T-helper 1 cell (primary cell): ENCODE data around the gene DBF4B.
"Not testable (repeated sequence)": the region's sequence is repeated elsewhere in the genome, so short reads cannot be mapped to it uniquely, and the experiment has no call there.

Source experiments
- DNase-seq, 5 donors: peaks; one replicate each; pipeline ENCODE4 v3.0.0-alpha.2; 2012 to 2020
- total RNA-seq, 4 donors: gene quantifications; one replicate each; lab custom pipeline; 2026; lab: John Stamatoyannopoulos, UW

Gene DBF4B, protein sequence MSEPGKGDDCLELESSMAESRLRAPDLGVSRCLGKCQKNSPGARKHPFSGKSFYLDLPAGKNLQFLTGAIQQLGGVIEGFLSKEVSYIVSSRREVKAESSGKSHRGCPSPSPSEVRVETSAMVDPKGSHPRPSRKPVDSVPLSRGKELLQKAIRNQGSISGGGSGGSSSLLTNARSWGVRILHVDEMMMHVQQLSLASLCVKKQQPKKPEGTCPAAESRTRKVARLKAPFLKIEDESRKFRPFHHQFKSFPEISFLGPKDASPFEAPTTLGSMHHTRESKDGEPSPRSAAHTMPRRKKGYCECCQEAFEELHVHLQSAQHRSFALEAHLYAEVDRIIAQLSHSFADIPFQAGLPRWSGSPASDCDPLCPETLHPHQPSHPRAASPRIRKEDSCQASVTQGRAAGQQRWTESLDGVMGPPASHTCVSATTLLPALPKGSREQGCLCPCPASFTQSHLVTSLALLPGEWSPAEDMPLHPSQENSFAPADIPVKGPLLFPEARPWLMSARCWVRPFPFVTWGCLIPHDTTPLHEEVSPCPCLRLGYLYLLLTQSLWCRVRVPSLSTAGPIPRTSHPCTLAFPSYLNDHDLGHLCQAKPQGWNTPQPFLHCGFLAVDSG
- 0.59 to 3.9 (median 2.5) reads per million in 4 donors for total RNA-seq

DNA sequence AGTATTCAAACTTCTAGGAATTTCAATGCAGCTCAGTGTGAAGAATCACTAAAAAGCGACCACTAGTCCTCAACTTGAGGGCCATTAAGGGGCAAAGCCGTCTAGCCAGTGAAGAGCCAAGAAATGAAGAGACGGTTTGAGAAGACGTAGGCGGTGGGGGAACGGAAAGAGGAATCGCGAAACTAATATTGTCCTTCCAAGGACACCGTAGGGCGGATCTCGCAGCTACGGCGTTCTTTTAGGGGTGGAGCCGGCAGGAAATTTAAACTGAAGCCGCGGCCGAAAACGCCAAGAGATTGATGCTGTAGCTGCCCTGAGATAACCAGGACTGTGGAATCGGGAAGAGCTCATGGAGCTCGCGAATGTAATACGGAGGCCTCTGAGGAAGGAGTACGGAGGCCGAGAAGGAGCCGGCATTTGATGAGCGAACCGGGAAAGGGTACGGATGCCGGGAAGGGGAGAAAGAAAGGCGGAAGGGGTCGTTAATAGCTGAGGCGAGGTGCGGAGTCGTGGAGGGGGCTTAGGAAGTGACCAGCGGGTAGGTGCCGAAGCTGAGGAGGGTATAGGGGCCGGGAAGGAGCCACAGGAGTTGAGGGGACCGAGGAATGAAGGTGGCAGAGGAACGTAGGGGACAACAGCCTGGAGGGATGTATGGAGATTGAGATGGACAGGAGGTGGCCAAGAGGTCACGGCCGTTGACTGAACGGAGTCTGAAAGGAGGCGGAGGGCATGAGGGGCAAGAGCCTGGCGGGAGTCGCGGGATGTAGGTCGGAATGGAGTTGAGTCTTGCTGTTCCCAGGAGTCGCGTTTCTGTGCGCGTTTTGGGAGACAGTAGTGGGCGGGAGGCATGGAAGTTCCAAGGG, at the start of gene DBF4B:
Gene DBF4B (plus strand): TSS at position 265 of the 863 bp plus-strand sequence. CDS start 156 bp downstream, at position 421.
- DNase-seq, result peak; percentile 58 to 90 (median 78)

- DNase-seq, result no peak
Observed at GRCh38 chr17:44661835-44662234, 46.6 kb upstream of the DBF4B start.

DNA sequence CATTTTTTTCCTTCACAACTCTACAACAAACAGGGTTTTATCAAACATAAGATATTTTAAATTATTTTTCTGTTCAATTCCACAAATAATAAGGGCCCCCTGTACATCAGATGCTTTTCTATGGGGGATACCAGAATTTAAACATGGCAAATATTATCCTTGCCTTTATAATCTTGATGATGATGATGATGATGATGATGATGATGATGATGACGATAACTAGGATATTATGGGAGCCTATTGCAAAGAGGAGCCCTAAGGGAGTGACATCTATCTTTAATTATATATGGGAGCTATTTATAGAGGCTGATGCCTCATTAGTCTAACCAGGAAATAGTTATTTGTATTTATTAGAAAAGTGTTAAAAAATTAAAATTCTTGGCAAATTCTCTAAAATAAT, 45.4 kb upstream of the DBF4B start:
- no peak for DNase-seq

DNA sequence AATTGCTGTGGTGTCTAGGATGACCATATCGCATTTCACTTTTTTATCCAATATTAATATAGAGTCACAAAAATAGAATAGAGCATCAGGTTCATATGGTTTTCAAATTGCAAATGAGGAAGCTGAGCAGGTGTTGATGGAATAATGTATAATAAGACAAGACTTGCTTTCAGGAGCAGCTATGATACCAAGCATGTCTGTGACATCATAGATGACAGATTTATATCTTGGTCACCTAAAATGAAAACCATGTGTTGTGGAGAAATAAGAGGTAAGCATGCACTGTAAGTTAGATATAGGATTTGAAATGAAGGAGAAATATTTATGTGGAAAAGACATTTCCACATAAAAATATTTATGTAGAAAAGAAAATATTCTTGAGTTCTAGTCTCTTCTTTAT, 43.6 kb upstream of the DBF4B start:
- DNase-seq, result no peak

DNA sequence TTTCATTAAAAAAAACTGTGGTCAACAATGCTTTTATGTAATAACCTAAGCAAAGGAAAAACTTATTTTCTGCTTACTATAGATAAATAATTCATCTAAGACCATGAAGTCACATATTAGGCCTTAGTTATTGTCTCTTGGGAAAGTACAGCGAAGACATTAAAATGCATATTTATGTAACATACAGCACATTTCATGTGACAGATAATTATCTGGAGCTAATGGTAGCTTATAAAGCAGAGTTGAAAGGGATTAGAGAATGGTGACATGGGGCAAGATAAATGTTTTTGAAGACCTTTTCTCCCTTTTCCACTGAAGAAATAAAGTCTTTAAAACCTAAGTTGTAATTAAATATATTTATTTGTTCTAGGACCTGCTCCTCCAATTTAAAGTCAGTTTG, 42.5 kb upstream of the DBF4B start:
- no peak for DNase-seq

DNA sequence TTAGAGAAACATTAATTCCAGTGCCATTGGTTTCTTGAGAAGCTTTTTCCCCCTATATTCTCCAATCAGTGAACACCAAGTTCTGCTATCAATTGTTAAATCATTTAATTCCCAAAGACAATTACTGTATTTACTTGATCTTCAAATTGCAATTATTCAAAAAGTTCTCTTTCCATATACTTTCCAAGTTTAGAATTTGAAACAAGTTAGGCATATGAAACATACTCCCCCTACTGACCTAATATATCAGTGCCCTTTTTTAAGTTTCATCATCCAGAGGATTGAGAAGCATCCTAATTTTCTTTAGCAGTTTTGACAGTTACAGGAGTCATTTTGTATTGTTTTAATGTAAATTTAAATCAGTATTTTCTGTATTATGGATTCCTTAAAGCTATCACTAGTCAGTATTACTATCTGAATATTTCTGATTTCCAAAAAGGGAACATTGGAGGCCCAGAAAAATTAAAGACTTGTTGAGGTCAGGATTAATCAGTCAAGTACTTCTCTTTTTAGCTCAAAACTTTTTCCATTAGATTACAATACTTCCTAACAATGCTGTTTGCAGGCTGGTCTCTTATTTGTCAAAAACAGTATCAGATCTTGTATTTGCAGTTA, 35.9 kb upstream of the DBF4B start:
- DNase-seq, result no peak

DNA sequence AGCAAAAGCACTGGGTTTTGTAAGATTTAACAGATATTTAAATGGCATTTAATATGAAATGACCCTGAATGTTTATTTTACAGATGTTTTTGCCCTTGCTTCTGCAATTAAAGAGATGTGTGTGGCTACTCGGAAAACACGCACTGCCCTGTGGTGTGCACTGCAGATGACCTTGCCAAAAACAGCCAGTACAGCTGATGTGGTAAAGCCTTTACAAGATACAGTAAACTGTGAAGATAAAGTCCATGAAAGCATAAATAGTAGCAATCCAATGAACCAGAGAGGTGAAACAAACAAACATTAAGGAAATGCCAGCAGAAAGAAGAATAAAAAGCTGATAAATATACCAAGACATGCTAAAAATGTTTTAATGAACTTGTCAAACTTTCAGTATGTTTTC, 34.6 kb upstream of the DBF4B start:
- no peak for DNase-seq

DNA sequence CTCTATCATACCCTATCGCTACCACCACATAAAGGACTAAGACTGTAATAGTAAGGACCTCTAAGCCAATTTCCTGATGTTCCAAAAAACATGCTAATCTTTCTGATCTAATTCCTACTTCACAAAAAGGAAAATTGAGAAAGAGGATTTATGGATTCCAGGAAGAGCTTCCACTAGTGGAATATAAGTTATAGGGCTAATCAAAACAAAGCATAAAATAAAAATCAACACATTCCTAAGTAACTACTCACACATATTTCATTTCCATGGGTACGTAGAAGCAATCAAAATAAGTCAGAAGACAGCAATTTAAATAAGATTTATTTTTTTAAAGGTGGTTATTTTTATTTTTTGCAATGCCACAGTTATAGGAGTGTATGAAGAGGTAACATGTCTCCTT, 31.3 kb upstream of the DBF4B start:
- no peak for DNase-seq

DNA sequence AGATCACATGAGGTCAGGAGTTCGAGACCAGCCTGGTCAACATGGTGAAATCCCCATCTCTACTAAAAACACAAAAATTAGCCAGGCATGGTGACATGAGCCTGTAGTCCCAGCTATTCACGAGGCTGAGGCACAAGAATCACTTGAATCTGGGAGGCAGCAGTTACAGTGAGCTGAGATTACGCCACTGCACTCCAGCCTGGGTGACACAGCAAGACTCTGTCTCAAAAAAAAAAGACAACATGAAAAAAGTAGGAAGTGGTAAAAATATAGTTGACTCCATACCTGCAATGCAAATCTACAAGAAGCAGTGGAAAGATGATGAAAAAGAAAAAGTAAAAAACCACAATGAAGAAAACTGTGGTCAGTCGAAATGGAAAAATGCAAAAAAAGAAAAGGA, 25.2 kb upstream of the DBF4B start:
- not testable (repeated sequence) for DNase-seq

- no peak for DNase-seq
Observed at GRCh38 chr17:44687756-44688155, 20.7 kb upstream of the DBF4B start.

- no peak for DNase-seq
Observed at GRCh38 chr17:44688200-44688599, 20.3 kb upstream of the DBF4B start.

DNA sequence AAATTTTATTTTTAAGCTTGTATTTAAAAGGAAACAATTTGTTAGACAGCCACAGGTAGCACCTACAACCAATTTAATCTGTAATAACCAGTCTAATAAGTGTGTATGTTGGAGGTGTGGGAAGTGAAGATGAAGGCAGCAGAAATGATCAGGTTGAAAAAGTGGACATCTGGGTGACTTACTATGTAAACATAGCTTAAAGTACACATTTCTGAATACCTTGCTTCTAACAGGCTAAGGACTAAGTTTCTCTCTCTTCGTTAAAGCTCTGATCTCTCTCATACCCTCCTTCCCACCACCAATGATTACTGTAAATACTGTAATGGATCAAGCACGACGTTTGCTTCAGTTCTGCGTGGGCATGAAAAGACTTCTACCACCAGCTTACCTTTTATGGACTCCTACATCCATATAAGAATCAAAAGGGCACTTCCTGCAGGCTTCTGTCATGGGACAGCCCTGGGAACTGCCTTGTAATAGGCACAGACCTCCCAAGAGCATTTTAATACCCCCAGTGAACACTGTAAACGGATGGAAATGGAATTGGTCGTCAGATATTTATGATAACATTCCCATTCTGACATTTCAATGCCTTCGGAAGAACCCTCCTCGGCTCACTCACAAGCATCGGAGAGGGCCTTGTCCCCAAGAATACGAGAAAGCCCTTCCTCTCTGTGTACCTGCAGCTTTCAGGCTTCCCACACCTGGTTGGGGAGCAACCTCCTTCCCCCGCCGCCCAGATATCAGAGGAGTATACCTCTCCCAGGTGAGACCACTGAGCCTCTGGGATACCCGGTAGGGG, 19.6 kb upstream of the DBF4B start:
- DNase-seq, result no peak

DNA sequence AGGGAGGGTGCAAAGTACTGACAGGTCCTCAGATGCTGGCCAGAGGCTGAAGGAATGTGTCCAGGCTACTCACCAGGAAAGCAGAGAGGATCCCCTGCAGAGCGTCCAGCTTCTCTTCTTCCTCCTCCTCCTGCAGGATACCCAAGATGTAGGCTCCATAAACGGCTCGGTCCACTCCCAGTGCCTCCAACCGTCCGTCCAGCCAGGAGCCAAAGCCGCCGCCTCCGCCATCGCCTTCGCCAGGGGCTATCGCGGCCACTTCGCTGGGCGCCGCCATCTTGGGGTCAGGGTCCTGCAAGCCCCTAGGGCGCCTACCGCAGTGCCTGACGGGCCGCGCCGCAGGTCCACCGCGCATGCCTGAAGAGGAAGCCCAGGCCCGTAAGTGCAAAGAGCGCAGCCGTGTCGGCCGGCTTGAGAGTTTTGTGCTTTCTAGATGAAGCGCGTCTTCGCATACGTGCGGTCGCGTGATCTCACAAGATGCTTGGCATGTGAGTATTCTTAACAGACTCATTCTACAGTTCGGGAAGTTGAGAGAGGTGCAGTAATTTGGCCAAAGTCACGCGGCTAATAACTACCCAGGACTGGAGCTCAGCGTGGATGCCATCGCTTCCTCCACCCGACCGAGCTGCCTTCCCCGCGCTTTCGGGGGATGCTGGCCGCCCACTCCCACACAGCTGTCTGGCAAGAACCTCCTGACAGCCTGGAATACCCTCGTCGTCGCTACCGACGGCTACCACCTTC, 18.8 kb upstream of the DBF4B start, which contains the start of gene CCDC43:
Gene CCDC43 (minus strand): TSS at position 300 of the 741 bp plus-strand sequence. CDS start 23 bp downstream, at position 277.
- DNase-seq, result peak; percentile 78 to 92 (median 86)

DNA sequence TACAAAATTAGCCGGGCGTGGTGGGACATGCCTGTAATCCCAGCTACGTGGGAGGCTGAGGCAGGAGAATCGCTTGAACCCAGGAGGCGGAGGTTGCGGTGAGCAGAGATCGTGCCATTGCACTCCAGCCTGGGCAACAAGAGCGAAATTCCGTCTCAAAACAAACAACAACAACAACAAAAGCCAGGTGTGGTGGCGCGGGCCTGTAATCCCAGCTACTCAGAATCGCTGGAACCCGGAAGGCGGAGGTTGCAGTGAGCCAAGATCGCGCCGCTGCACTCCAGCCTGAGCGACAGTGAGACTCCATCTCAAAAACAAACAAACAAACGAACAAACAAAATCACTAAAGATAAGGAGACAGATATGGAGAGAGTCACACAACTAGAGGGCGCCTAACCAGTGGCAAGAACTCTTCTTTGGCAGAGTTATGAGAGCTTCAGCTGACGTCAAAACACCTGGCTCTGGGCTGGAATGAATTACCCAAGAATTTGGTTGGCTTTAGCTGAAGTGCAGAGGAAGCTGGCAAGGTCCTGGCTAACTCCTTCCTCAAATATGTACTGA, 17.6 kb upstream of the DBF4B start:
- DNase-seq, result peak in 1 of 5 donors; percentile 35

DNA sequence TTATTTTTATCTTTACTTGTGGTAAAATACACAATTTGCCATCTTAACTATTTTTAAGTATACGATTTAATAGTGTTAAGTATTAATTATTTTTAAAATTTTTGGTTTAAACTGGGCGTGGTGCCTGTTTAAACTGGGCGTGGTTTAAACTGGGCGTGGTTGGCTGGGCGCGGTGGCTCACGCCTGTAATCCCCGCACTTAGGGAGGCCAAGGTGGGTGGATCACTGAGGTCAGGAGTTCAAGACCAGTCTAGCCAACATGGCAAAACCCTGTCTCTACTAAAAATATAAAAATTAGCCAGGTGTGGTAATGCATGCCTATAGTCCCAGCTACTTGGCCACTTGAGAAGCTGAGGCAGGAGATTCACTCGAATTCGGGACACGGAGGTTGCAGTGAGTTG, 14.9 kb upstream of the DBF4B start:
- no peak for DNase-seq

DNA sequence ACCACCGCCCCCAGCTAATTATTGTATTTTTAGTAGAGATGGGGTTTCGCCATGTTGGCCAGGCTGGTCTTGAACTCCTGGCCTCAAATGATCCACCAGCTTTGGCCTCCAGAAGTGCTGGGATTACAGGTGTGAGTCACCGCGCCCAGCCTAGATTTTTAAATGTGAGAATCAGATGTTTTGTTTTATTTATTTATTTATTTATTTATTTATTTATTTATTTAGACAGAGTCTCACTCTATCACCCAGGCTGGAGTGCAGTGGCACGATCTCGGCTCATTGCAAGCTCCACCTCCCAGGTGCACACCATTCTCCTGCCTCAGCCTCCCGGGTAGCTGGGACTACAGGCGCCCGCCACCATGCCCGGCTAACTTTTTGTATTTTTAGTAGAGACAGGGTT, 8.2 kb upstream of the DBF4B start:
- DNase-seq, result not testable (repeated sequence)

DNA sequence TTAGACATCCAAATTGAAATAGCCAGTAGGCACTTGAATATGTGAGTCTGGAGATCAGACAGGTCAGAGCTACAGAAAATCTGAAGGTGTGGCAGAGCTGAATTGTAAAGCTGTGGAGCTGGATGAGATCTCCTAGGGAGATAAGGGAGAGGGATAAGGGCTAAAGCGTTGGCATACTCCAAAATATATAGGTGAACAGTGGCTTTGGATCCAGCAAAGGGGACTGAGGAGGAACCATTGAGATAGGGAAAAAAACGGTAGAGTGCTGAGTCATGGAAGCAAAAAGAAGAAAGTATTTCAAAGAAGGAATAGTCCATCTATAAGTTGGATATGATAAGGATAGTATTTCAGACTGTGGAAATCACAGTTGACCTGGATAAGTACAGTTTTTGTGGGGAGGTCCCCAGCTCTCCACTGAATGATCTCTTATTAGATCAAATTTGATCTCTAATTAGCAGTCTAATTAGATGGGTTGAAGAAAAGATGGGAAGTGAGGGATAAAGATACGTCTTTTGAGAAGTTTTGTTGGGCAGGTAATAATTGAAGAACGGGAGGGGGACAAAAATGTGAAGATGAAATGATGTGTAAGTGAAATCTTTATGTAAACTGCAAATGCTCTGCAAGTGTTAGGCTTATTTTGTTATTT, 587 bp upstream of the DBF4B start:
- no peak for DNase-seq

- no peak for DNase-seq
Observed at GRCh38 chr17:44719444-44719843, 11.0 kb downstream of the DBF4B start.

DNA sequence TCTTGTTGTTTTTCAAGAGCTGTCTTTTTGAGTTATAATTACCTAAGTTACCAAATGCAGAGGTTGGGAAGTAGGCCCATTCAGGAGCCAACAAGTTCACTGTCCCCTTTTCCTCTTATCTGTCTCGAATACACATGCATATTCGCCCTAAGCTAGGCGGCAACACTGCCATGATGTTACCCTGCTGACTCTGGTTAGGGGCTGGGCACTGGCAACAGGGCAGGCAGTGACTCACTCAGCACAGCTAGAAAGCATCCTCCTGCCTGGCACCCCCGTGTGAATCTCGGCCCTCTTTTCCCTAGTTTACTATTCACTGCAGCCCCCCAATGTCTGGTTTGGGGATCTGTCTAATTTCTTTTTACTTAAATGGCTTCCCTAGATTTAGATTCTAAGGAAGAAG, 13.8 kb downstream of the DBF4B start:
- no peak for DNase-seq

DNA sequence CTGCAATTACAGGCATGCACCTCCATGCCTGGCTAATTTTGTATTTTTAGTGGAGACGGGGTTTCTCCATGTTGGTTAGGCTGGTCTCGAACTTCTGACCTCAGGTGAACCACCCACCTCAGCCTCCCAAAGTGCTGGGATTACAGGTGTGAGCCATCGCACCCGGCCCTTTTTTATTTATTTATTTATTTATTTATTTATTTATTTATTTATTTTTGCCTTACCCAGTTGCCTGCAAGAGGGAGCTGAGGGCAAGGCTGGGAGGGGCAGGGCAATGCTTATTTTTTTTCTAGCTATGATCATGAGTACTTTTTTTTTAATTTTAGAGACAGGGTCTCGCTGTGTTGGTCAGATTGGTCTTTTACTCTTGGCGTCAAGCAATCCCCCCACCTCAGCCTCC, 17.7 kb downstream of the DBF4B start:
- not testable (repeated sequence) for DNase-seq
